HG02840 (cell line): Measurements from ENCODE around the gene WWOX.

Source experiments
- ATAC-seq: cut with Tn5 transposase; IDR thresholded peaks from one replicate; pipeline ENCODE4 v1.9.1; 2021; ENCODE audit warnings: mild to moderate bottlenecking, moderate library complexity, moderate number of reproducible peaks; ENCODE audit not compliant: unreplicated experiment, low FRiP score

The WWOX gene

DNA sequence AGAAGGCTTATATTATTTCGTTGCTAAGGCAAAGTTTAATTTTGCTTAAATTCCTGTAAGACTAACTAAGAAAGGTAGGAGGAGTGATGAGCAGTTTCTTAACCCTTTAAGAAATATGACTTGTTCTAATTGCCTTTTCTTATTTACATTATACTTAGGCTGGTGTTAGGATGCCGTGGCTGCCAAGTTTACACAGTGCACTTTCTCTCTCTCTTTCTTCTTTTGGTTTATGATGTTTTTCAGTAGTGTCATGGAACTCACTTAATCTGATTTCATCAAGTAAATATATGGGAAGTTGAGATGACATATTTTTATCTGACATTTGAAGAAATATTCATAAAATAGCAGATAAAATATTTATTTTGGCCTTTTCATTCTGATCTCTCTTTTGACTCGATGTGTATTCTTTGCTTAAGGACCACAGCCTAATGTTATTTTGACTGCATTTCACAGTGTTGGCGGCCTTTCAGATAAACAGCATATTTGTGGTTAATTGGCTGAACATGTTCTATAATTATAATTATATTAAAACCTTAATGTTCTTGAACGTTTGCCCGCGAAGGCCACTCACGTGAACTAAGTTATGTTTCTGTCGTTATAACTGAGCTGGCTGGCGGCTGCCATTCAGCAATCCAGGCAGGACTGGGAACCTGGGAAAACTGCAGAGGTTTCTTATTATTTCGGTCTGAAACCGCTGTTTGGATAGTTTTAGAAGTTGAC is 191.6 kb downstream of the WWOX start:
- ATAC-seq: no peak

DNA sequence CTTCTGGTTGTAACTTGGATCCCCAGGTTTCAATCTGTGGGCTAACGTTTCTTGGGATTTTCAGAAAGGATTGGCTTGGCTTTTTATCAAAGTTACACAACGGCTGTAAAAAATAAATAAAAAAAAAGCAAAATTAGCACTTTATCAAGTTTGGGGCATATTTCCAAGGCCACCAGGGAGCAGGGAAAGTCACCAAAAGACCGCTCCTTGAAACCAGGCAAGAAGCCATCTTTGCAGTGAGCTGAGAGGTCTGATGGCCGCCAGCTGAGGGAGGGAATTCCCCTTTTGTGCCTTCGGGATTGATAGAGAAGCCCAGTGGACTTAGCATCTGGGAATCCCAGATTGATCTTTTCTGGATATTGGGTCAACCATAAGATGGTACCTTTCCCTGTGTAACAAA is 192.2 kb downstream of the WWOX start:
- no peak for ATAC-seq

DNA sequence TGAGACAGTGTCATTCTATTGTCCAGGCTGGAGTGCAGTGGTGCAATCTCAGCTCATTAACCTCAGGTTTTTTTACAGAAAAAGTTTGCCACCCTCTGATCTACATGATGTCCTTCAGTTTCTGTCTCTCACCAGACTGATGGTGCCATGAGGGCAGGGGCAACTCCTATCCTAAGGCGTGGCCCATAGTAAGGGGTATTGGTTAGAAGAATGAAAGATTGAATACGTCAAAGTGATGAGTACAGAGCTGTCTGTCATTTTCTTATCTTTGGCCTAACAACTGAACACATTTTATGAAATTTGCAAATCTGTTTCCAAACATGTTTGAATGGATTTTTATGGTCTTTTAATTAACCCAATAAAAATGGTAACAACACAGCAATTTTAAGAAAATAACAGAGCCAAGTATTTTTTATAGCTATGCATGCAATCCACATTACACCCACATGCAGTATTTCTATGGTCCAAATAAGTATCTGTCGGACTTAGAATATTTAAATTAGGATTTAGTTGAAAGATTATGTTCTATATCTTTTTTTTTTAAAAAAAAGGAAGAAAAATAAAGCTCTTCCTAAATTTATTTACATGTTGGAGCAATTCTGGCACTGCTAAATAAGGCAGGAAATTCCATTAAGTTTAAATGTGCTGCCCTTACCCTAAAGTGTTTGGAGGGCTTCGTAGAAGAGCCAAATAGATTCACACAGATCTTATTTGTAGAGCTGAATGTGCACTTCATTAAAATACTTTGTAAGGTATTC is 192.8 kb downstream of the WWOX start:
- no peak for ATAC-seq

DNA sequence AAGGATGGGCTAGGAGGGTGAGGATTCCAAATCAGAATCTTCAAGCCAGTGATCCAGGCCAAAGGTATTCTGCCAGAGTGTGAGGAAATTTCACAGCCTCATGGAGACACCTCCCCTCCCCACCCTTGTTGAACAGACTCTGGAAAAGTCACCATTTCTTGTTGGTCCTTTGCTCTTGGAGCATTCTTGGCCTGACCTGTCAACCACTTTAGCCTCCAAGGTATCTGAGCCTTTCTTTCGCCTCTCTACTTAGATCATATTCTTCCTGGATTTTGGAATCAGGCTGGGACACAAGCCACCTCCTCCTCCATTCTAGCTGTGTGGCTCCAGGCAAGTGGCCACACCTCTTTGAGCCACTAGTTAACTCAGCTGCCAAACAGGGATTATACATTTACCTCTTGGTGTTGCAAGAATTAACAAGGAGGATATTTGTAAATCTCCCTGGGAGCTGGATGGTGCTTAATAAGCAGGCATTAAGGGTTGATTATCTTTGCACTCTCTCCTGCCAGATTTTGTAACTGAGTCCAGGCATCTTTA is 193.5 kb downstream of the WWOX start:
- ATAC-seq: no peak

DNA sequence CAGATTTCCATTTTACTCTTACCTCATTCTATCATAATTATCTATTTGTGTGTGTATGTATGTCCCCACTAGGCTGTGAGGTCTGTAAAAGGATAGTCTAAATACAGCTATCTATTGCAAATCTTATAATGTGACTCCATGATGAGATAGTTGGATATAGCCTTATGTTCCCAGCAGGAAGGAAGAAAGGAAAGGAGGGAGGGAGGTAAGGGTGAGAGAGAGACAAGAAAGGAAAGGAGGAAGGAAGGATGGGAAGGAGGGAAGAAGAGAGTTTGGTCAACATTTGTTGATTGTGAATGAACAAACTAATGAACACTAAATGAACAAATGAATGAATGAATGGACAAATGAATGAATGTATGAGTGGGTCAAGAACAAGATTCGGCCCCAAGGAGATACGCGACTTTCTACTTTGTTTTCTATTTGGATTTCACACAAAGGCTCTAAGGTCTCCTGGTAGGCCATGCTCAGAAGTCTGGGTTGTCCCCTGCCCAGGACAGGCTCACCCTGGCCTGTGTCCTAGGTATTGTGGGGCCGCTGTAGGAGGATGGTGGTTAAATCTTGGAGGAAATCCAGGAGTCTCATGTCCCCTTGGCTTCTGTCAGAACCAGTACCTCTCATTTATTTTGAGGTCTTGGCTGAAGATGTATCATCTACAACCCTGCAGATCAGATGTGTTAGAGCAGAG is 195.2 kb downstream of the WWOX start:
- ATAC-seq: no peak

DNA sequence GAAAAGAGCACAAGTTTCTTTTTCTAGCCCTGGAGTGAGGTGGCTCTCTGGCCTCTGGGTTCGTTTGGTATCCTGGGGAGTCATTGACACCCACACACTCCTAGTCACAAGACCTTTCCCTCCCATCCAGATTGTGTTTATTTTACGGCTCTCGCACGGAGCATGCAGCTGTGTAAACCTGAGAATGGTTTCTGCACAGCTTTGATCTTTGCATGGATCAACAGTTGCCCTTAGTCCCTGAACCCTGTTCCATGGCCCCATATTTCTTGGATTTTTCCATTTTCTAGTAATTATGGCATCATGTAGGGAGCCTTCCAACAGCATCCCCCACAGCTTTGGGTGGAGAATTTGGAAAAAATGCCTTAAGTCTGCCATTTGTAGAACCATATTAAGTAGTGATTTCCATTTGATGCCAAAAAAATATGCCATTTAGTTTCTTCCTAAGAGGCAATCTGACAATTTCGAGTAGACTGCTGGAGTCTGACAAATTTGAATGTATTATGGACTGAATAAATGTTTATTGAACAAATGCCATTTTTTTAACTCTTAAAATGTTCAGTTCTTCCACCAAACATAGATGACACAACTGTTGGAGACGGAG is 197.7 kb downstream of the WWOX start:
- no peak for ATAC-seq

DNA sequence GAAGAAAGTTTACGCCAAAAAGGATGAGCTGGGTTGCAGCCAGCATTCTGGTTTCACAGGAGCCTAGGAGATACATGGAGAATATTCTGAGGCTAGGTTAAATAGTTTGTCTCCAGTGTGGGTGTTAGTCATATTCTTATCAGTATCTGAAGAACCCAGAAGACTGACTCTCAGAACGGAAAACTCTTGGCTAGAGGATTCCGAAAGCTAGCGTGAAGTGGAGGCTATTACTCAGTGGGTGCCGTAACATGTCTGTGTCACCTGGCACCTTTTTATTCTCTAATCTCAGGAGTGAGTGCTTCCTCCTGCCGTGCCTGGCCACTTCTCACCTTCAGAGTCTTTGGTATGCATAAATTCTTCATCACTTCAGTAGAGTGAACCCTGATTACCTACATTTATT is 199.5 kb downstream of the WWOX start:
- no peak for ATAC-seq

DNA sequence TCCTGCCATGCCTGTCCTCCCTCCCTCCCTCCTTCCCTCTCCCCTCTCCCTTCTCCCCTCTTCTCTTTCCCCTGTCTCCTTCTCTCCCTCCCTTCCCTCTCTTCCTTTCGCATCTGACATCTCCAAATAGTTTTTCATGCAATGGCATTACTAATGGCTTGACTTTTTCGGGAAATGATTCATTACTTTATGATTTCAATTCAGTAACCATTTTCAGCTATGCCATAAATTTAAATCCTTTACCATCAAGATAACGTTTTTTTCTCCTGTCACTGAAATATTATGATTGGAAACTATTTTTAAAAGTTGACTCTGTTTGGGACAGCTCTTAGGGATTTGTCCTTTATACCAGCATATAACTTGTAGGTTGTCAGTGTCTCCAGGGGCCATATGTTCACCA is 201.0 kb downstream of the WWOX start:
- ATAC-seq: no peak

DNA sequence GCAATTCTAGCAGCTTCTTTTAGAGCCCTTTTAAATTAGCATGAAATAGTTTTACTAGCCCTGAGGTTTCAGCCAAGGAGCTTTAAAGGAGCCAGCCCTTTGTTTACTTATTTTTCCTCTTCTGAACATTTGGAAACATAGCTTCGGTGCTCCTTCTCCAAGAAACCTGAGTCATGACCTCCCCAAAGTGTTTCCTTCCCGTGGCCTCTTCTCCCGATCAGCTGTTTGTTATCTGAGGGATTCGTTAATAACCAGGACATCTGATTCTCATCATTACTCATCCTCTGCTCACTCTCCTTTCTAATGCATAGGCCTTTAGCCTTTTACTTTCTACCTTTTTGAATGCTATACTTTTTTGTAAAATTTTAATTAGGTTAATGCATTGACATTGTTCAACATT is 204.5 kb downstream of the WWOX start:
- no peak for ATAC-seq

DNA sequence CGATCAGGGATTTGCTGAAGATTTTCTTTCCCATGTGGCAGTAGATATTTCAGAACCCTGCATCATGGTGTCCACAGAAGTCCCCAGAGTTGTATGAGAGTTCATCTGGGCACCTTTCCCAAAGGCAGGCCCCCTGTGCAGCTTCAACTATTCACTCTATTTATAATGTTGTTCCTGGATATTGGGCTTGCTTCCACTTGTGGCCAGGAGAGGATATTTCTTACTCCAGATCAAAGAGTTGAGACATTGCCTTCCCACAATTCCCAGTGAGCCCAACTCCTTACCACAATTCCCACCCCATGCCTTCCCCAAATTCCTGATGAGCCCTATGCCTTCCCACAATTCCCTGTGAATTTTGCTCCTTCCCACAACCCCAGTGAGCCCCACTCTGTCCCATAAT is 206.9 kb downstream of the WWOX start:
- ATAC-seq: no peak

DNA sequence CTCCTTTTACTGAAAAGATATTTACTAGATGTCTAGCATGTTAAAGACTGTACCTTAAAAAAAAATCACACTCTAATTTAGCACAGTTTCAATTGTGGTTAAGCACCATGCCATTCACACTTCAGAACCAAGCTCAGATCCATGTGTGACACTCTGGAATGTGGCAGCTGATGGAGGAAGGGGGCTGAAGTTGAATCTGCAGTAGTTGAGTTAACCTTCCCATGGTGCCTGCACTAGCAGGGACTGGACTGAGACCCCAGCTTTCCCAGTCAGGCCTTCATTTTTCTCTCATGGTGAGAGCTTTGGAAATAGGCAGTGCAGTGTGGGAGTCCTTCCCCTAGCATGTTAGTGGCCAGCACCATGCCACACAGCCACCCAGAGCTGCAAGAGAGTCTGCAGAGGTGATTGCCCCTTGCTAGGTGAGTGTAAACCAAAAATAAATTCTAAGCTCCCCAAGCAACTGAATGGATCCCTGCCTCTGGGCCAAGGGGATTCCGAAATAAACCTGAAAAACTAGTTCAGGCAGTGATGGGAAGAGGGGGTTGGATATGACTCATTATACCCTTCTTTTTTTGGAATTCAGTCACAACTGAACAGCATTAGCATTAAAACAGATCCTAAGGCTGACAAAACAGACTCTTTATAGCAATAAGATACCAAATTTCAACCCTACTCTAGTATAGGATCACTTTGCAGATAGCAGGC is 208.5 kb downstream of the WWOX start:
- ATAC-seq: no peak

DNA sequence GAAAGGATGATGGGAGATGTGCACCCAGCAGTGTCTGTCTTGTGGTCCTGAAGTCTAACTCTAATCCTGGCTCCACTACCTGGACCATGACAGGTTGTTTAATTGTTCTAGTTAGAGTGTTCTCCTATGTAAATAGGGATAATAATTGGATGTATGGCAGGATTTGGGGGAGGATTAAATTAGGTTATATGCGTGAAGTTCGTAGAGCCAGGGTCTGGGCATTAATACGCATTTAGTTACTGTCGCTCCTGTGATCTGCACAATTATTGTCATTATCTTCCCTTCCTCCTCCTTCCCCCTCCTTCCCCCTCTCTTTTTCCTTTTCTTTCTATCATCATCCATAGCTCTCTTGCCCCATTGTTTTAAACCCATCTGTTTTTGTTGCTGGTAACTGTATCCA is 210.3 kb downstream of the WWOX start:
- no peak for ATAC-seq

DNA sequence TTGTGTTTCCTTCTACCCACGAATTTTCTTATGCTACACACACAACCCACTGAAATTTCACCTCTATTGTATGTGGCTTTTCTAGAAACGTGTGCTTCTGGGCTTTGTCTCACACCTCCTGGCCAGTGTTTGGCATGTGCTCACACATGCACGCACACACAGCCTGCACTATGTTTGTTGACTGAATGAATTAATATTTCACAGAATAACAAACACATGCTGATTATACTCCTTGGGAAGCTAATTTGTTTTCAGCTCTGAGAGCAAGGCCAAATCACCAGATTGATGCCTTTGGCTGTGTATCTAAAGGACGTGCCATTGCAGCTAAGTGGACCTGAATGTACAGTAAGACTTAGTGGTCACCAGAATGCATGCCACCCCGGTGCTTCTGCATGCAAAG is 210.7 kb downstream of the WWOX start:
- ATAC-seq: no peak

DNA sequence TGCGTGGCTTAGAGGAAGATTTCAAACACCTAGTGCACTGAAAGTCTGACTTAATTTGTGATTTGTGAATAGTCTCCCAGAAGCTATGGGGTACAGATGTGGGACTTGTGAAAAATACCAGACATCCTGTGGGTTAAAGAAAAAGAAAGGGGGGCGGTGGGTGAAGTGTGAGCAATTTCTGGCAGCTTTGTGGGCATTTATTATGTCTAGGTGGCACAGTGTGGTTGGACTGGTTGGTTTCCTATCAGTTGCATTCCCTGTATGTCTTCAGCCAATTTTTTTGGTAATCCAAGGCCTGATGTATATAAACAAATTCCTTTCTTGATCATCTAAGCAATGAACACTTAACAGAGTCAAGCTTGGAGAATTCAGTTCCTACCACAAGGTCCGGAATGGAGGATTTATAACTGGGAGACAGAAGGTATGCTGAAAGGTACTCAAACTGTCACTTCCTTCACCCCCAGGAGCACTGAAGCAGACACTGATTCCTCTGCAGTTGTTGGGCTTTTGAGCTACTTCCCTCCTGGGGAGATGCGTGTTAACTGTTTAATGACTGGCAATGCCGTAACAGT is 211.6 kb downstream of the WWOX start:
- ATAC-seq: no peak

DNA sequence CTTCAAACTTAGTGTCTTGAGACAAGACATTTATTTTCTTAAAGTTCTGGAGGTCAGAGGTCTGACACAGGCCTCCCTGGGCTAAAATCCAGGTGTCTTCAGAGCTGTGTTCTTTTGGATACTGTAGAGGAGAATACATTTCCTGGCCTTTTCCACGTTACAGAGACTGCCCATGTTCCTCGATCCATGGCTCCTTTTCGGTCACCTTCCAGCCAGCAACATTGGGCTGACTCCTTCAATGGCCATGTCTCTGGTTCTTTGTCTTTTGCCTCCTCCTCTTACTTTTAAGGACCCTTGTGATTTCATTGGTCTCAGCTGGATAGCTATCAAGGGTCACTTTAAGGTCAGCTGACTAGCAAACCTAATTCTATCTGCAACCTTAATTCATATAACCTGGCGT is 212.4 kb downstream of the WWOX start:
- ATAC-seq: no peak

DNA sequence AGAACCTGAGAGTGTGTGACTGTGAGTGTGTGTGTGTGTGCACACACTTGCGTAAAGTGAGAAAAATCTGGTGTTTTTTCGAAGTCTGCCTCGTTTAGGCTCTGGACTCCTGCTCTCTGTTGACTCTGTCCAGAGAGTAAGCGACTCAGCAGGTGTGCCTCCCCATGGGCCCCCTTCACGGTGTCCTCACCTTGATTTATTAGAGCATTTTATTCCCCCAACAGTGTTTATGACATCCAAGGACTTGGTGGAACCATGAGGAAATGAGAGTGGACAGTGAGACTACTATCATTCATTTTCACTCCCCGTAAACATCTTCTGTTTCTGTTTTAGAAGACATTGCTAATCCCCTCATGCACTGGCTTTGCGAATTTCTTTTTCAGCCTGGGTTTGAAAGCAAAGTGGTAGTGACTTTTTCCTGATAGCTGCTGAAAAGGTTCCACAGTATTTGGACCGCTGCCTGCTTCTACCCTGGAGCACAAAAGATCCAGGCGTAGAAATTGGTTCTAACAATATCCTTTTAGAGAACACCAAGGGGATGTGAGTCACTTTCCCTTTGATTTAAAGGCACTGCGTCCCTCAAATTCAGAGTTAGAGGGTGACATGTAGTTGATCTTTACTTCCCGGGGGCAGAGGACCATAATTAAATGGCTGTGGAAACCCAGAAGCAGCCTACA is 218.2 kb downstream of the WWOX start:
- no peak for ATAC-seq

DNA sequence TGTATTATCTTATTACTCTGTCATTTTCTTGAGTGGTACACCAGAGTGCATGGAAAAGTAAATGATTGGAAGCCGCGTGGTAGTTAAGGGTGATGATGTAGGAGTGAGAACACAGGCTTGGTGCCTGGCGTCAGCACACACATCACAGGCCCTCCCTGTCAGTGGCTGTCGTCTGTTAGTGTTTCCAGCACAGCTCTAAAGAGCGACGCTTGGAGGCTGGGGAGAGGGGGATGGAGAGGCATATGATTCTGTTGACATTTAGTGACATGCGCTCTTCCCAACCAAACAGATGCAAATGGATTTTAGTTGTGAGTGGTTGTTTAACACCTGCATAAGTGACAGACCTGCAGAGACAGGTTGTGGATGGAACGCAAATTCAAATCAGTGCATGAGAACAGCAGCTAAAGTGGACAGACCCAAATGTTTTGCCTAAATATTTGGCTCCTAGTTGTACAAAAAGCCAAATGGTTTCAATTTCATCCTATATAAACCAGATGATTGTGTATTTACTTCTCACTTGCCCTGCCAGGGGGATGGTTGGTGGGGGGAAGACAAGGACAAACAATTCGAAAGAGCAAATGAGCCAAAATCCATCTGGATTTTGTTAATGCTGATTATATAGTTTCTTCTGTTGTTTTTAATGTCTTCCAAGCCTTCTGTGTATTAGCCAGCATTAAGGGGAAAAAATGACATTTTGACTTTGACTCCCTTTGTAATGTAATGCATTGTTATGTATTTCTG is 222.3 kb downstream of the WWOX start:
- no peak for ATAC-seq

DNA sequence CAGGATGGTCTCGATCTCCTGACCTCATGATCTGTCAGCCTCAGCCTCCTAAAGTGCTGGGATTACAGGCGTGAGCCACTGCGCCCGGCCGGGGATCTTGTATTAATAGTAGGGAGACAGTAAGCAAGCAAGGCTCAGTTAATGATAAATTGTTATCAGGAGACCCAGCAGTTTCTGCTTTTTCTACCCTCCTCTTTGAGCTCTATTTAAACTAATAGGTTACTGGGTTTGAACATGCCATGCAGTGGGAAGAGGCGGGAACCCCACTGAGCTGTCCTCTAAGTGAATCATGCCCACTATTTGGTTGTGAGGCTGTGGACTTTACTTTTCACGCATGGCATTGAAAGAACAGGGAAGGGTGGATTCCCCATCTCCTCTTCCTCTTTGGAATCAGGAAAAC is 223.9 kb downstream of the WWOX start:
- no peak for ATAC-seq
